Stimulated activated naive CD4-positive, alpha-beta T cell (primary cell): Measurements from ENCODE around the gene NRG4.
"Not testable (repeated sequence)": the region's sequence is repeated elsewhere in the genome, so short reads cannot be mapped to it uniquely, and the experiment has no call there.

Source experiments
- DNase-seq, 6 experiments: peaks; one replicate each; lab custom pipeline; 2025; lab: John Stamatoyannopoulos, UW

The NRG4 gene

GRCh38 chr15:75994220-75994619 lies 18.0 kb downstream of the NRG4 start:
- DNase-seq, result no peak

GRCh38 chr15:75992897-75993296 lies 19.3 kb downstream of the NRG4 start:
- no peak for DNase-seq

- no peak for DNase-seq
Observed at GRCh38 chr15:75989875-75990274, 22.3 kb downstream of the NRG4 start.

- DNase-seq, result no peak
Observed at GRCh38 chr15:75989045-75989444, 23.2 kb downstream of the NRG4 start.

GRCh38 chr15:75985971-75986370 lies 26.3 kb downstream of the NRG4 start:
- no peak for DNase-seq

- DNase-seq, result not testable (repeated sequence)
Observed at GRCh38 chr15:75984706-75985105, 27.5 kb downstream of the NRG4 start.

- no peak for DNase-seq
Observed at GRCh38 chr15:75982468-75982867, 29.8 kb downstream of the NRG4 start.

- no peak for DNase-seq
Observed at GRCh38 chr15:75981149-75981815, 30.9 kb downstream of the NRG4 start.

GRCh38 chr15:75976766-75977165 lies 35.5 kb downstream of the NRG4 start:
- DNase-seq, result not testable (repeated sequence)

GRCh38 chr15:75966073-75966472 lies 46.2 kb downstream of the NRG4 start:
- DNase-seq, result no peak

GRCh38 chr15:75961331-75961730 lies 50.9 kb downstream of the NRG4 start:
- no peak for DNase-seq

GRCh38 chr15:75955720-75956119 lies 56.5 kb downstream of the NRG4 start:
- DNase-seq, result no peak

GRCh38 chr15:75952525-75952924 lies 59.7 kb downstream of the NRG4 start:
- no peak for DNase-seq

- no peak for DNase-seq
Observed at GRCh38 chr15:75948761-75949296, 63.4 kb downstream of the NRG4 start.

GRCh38 chr15:75947092-75947491 lies 65.1 kb downstream of the NRG4 start:
- no peak for DNase-seq

- no peak for DNase-seq
Observed at GRCh38 chr15:75945953-75946352, 66.3 kb downstream of the NRG4 start.

GRCh38 chr15:75943713-75944215 lies 68.5 kb downstream of the NRG4 start:
- no peak for DNase-seq

GRCh38 chr15:75943246-75943645 lies 69.0 kb downstream of the NRG4 start:
- DNase-seq, result no peak

- no peak for DNase-seq
Observed at GRCh38 chr15:75942464-75942863, 69.8 kb downstream of the NRG4 start.

- no peak for DNase-seq
Observed at GRCh38 chr15:75930866-75931265, 81.4 kb downstream of the NRG4 start.

GRCh38 chr15:75929799-75930565 lies 82.2 kb downstream of the NRG4 start:
- no peak for DNase-seq

- DNase-seq, result no peak
Observed at GRCh38 chr15:75928680-75929608, 83.3 kb downstream of the NRG4 start.
